Measurements from ENCODE around the gene RARB. TPM values are rescaled to one million over a fixed set of nuclear protein-coding genes. Genes with fewer than 3 reads are reported as not detected.

The RARB gene
- total and polyA plus RNA-seq, 3 donors from 2014 or later: 0.63 to 1.5 (median 0.99) TPM

DNA sequence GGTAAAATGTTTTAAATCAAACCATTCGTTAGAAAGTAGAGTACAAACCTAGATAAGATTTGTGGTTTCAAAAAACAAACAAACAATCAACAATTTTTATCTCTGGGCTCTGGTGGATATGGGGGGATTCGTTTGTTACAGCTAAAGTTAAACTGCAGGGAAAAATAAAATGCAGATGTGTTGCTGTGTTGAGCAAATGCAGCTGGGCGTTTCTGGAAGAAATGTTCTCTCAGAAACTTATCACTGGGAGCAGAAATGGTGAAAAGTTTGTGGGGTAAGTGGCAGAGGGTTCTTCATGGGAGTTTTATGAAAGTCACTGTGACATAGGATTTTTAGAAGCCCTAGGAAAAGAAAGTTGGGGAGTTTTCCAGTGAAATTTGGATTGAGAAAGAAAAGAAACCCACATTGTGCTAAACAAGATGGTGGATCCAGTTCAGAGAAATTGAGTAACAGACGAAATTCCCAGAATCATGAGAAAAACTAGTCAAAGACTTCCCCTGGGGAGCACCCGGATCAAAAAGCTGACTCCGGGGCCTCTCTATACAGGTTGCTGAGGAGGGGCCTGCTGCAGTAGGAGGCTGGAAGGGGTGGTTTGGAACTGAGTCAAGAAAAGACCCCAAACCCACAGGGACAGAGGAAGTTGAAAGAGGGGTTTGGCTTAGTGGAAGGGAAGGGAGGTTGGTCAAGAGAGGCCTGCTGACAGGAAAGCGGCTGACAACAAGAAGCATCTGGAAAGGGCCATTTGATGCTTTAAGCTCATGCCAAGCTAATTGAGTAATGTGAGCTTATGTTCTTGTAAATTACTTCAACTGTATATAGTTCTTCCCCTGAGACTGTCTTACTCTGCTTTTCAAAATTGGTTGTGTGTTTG is 108.7 kb downstream of the RARB start:
- H3K27ac ChIP-seq: no peak overlapping the region
- no peaks in the 10 kb centered on the region for H3K27me3 ChIP-seq
- H3K36me3 ChIP-seq (ENCODE audit: low read depth, missing control alignments): no peaks in the 10 kb centered on the region
- H3K4me1 ChIP-seq: no peaks in the 10 kb centered on the region
- 79 to 85% methylated on average over 7 of the region's 7 CpGs for WGBS, 2 donors
- no peaks in the 10 kb centered on the region for H3K9me3 ChIP-seq
- H3K4me3 ChIP-seq: no peak overlapping the region
- TF ChIP-seq CTCF (IDR thresholded peaks at IDR 0.05) (no peak), POLR2A (IDR thresholded peaks at IDR 0.05) (no peak)
- no peak for DNase-seq
- intact Hi-C loops (cut with DNase I; ENCODE audit: low total_unique reads): no loop called here

DNA sequence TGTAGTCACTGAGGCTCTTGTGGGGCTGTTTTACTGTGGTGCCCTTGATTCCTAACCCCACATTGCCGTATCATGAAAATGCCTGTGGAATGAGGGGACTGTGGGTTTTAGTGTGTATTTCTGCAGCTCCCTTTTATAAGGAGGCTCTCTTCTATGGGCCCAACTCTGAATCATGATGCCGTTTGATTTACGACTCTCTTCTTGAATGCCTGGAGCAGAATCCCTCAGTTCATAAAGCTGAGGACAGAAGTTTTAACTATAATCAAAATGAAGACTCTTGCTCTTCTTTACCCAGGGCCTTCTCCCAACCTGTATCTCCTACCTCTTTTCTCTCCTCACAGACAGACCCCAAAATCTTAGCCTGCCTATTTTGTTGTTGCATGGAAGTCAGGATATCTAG is 109.5 kb downstream of the RARB start:
- H3K27ac ChIP-seq: no peak overlapping the region
- no peaks in the 10 kb centered on the region for H3K36me3 ChIP-seq (ENCODE audit: low read depth, missing control alignments)
- WGBS, 2 donors: 90% methylated on average over 3 of the region's 3 CpGs
- H3K9me3 ChIP-seq: no peaks in the 10 kb centered on the region
- intact Hi-C loops (cut with DNase I; ENCODE audit: low total_unique reads): no loop called here
- no peak for DNase-seq
- H3K4me3 ChIP-seq: no peak overlapping the region
- H3K27me3 ChIP-seq: no peaks in the 10 kb centered on the region
- TF ChIP-seq POLR2A (IDR thresholded peaks at IDR 0.05) (no peak), CTCF (IDR thresholded peaks at IDR 0.05) (no peak)
- H3K4me1 ChIP-seq: no peaks in the 10 kb centered on the region

GRCh38 chr3:25540273-25540672 is 112.2 kb downstream of the RARB start:
- no peak overlapping the region for H3K27ac ChIP-seq
- H3K27me3 ChIP-seq: no peaks in the 10 kb centered on the region
- 61 to 64% methylated on average over 5 of the region's 5 CpGs for WGBS, 2 donors
- no peaks in the 10 kb centered on the region for H3K9me3 ChIP-seq
- intact Hi-C loops (cut with DNase I; ENCODE audit: low total_unique reads): no loop called here
- no peaks in the 10 kb centered on the region for H3K36me3 ChIP-seq (ENCODE audit: low read depth, missing control alignments)
- H3K4me1 ChIP-seq: no peaks in the 10 kb centered on the region
- DNase-seq: no peak
- no peak for TF ChIP-seq POLR2A (IDR thresholded peaks at IDR 0.05)
- TF ChIP-seq CTCF (IDR thresholded peaks at IDR 0.05): no peak
- no peak overlapping the region for H3K4me3 ChIP-seq

DNA sequence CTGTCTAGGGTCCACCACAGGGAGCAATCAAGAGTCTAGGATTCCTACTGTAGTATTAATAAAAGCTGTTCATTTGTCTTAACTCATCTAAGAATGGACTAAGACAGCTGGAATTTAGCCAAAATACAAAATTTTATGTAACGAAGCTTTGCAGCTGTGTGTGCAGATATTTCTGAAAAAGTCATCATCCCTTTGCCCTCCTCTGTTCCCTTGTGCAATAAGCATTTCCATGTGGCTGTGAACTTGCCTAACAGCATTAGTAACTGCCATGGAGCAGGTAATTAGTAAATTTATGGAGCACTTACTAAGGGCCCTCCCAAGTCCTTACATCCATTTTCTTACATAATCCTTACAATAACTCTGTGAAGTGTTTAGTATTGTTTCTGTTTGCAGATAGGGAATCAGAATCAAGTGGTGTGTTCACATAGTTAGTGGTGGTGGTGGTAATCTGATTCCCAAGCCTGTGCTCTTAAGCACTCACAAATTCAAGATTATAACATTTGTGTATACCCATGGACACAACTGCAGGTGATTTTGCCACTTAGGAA is 114.5 kb downstream of the RARB start:
- Histone ChIP-seq H3K27me3 (no peaks in the 10 kb centered on the region), H3K27ac (no peak overlapping the region), H3K4me1 (no peaks in the 10 kb centered on the region), H3K4me3 (no peak overlapping the region), H3K36me3 (ENCODE audit: low read depth, missing control alignments) (no peaks in the 10 kb centered on the region), H3K9me3 (no peaks in the 10 kb centered on the region)
- 25 to 43% methylated on average over 1 of the region's 1 CpG for WGBS, 2 donors
- no peak for DNase-seq
- intact Hi-C loops (cut with DNase I; ENCODE audit: low total_unique reads): no loop called here
- TF ChIP-seq POLR2A (IDR thresholded peaks at IDR 0.05) (no peak), CTCF (IDR thresholded peaks at IDR 0.05) (no peak)
